Sigmoid colon (tissue), 4 donors: ENCODE measurements around the gene UBASH3B.

Experiments used
- CTCF ChIP-seq, 4 experiments: fragments of 450-650 bp in 3 of 4; fragments of 200-600 bp in 1 of 4; IDR thresholded peaks; one replicate each; pipeline ENCODE4 v1.5.1; 2016 to 2019; ENCODE audit warnings: antibody characterized with exemption in 4 of 4, mild to moderate bottlenecking in 3 of 4, moderate library complexity in 2 of 4
- EP300 ChIP-seq, 4 donors: sonication (generic); formaldehyde crosslinking; IDR thresholded peaks; one replicate each; pipeline ENCODE4 v1.6.1; 2017; ENCODE audit warnings: antibody characterized with exemption in 4 of 4
- POLR2A ChIP-seq, 2 donors: fragments of 450-650 bp; IDR thresholded peaks; one replicate each; pipeline ENCODE4 v1.6.1; 2016; ENCODE audit warnings: antibody characterized with exemption in 2 of 2, mild to moderate bottlenecking in 2 of 2, moderate library complexity in 2 of 2
- POLR2AphosphoS5 ChIP-seq, 4 donors: sonication (generic); formaldehyde crosslinking; IDR thresholded peaks; one replicate each; pipeline ENCODE4 v1.6.1; 2017; ENCODE audit warnings: antibody characterized with exemption in 4 of 4

GRCh38 chr11:122755409-122755808, 99.9 kb downstream of the UBASH3B start:
- TF ChIP-seq POLR2A (IDR thresholded peaks at IDR 0.05) = no peak
- no peak for TF ChIP-seq CTCF (IDR thresholded peaks at IDR 0.05)
- TF ChIP-seq POLR2AphosphoS5 (IDR thresholded peaks at IDR 0.05) = no peak
- TF ChIP-seq EP300 (IDR thresholded peaks at IDR 0.05) = no peak
